Omental fat pad (tissue), 4 donors: Measurements from ENCODE around the gene TAB2. TPM values are rescaled to one million over a fixed set of nuclear protein-coding genes. Genes with fewer than 3 reads are reported as not detected.

Source experiments
- ATAC-seq: fragments of 150-250 bp; one replicate; pipeline ENCODE4 v1.9.1; 2016; ENCODE audit warnings: mild to moderate bottlenecking, moderate library complexity; ENCODE audit not compliant: low FRiP score
- DNase-seq: peaks from one replicate; pipeline ENCODE4 v3.0.0-alpha.2; 2019; ENCODE audit warnings: low spot score
- CTCF ChIP-seq, 3 donors: fragments of 450-650 bp; IDR thresholded peaks; one replicate each; pipeline ENCODE4 v1.5.1; 2016 to 2017; ENCODE audit warnings: antibody characterized with exemption in 3 of 3, mild to moderate bottlenecking in 3 of 3, moderate library complexity in 2 of 3
- total RNA-seq, 4 donors: library from RNA; depleted of rRNA; stranded (reverse); fragments of >200 nt; gene quantifications; one replicate each; pipeline ENCODE4 v1.1.0, GENCODE V29; 2016

TAB2 gene
- total RNA-seq, 4 donors from 2014 or later, result 40.0 to 88.4 (median 58.6) TPM

DNA sequence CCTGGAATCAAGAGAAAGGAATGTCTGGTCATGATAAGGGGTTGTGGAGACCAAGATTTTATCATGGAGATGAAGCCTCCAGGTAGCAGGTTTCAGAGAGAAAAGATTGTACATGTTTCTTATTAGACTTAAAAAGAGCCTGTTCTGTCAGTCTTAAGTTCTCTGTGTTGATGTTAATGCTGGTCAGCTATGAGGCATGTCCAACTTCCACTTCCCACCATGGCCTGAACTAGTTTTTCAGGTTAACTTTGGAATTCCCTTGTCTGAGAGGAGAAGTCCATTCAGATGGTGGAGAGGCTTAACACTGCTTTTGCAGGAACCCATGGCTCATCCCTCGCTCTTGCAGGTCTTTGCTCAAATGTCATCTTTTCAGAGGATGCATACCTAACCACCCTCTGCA lies 27.5 kb upstream of the TAB2 start:
- no peak for TF ChIP-seq CTCF (IDR thresholded peaks at IDR 0.05)
- DNase-seq (no peak), ATAC-seq (no peak)

GRCh38 chr6:149293244-149293643 lies 24.3 kb upstream of the TAB2 start:
- ATAC-seq, result no peak
- TF ChIP-seq CTCF (IDR thresholded peaks at IDR 0.05), result no peak
- no peak for DNase-seq

DNA sequence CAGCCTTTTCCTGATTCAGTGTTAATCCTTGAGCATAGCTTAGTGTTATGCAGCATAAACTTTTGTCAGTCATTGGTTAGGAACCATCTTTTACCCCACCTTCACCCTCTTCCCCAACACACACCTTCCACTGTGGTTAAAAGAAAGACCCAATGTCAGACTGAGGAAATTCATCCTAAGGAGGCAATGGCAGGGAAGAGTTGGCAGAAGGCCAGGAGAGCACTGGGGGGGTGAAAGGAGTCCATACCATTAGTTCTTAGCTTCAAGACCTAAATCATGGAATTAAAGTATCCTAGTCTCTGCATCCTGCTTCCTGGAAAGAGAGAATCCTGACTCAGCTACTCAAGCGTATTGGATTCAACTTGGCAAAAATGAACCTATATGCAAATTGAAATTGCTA lies 16.9 kb upstream of the TAB2 start:
- no peak for TF ChIP-seq CTCF (IDR thresholded peaks at IDR 0.05)
- DNase-seq, result no peak
- no peak for ATAC-seq

- TF ChIP-seq CTCF (IDR thresholded peaks at IDR 0.05), result no peak
- no peak for ATAC-seq
Observed at GRCh38 chr6:149302723-149303122, 14.8 kb upstream of the TAB2 start.

GRCh38 chr6:149303468-149303867 lies 14.0 kb upstream of the TAB2 start:
- DNase-seq, result no peak
- no peak for ATAC-seq
- TF ChIP-seq CTCF (IDR thresholded peaks at IDR 0.05), result no peak

More at GRCh38 chr6:149302723-149303122, 14.8 kb upstream of the TAB2 start:
- no peak for DNase-seq

DNA sequence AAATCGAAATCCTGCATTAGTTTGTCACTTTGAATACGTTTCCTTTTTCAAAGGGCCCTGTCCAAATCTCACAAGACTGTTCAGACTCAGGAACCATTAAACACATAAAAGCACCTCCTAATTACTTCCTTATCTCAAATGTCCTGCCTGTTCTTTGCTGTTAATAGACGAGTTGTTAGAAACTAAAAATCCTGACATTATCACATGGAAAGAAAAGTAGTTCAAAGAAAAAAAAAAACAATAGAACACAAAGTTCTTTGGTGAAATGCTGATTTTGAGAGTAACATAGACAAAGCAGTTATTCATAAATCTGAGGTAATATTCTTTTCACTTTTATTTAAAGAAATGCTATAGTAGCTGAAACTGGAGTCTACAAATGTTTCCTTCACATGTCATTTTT lies 12.1 kb upstream of the TAB2 start:
- no peak for TF ChIP-seq CTCF (IDR thresholded peaks at IDR 0.05)
- no peak for DNase-seq
- no peak for ATAC-seq

DNA sequence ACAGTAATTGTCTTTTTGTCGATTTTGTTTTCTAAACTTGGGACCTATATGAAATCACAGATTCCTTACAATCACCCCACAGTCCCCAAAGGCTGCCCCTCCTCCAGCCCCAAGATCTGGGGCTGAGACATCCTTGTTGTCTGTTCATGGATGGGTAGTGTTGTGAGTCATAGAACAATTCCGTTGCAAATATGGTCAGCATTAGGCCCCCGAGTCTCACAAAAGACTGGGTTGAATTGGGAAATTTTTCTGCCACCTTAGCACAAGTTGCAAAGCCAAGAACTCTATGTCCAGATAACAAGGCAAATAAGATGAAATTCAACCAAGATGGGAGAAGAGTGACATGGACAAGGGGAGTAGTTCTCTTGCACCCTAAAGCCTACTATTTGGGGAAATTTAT lies 10.5 kb upstream of the TAB2 start:
- ATAC-seq (no peak), DNase-seq (no peak)
- no peak for TF ChIP-seq CTCF (IDR thresholded peaks at IDR 0.05)
